SU-DHL-6 (cell line): Measurements from ENCODE around the gene CRISPLD2.

Experiments used
- H2AFZ ChIP-seq: fragments of 200-600 bp; sonication (generic); 2 replicates; pipeline ENCODE4 v1.6.1; 2014; ENCODE audit warnings: low read depth, mild to moderate bottlenecking, moderate library complexity, mixed read lengths, antibody characterized with exemption, low read length; ENCODE audit not compliant: severe bottlenecking
- H3F3A ChIP-seq: fragments of 200-600 bp; shearing (Covaris generic); 2 replicates; pipeline ENCODE4 v1.6.0; 2016; ENCODE audit warnings: antibody characterized with exemption, mild to moderate bottlenecking; ENCODE audit not compliant: insufficient read depth
- H3K27ac ChIP-seq: fragments of 200-600 bp; sonication (generic); 2 replicates; pipeline ENCODE4 v1.5.1; 2016; ENCODE audit warnings: low read depth, mild to moderate bottlenecking, low read length, moderate library complexity, mixed read lengths
- H3K27me3 ChIP-seq: fragments of 200-600 bp; sonication (generic), shearing (Covaris generic); 2 replicates; pipeline ENCODE4 v1.6.0; 2014; ENCODE audit warnings: mild to moderate bottlenecking, low read length
- H3K36me3 ChIP-seq: fragments of 200-600 bp; sonication (generic); 2 replicates; pipeline ENCODE4 v1.6.1; 2014; ENCODE audit warnings: mild to moderate bottlenecking, low read length, mixed read lengths
- H3K4me2 ChIP-seq: fragments of 300-600, 200-600 bp; shearing (Covaris generic), sonication (generic); 2 replicates; pipeline ENCODE4 v1.6.0; 2014; ENCODE audit warnings: low read length, low read depth, mild to moderate bottlenecking; ENCODE audit not compliant: poor library complexity, severe bottlenecking
- H3K4me3 ChIP-seq: fragments of 200-600 bp; sonication (generic); 2 replicates; pipeline ENCODE4 v1.5.1; 2014; ENCODE audit warnings: antibody characterized with exemption, low read length, mild to moderate bottlenecking, mixed read lengths; ENCODE audit not compliant: insufficient read depth, poor library complexity, severe bottlenecking
- H3K79me2 ChIP-seq: fragments of 200-600 bp; sonication (generic); 2 replicates; pipeline ENCODE4 v1.6.1; 2014; ENCODE audit warnings: mild to moderate bottlenecking, low read length, moderate library complexity; ENCODE audit not compliant: insufficient read depth
- H3K9ac ChIP-seq: fragments of 200-600 bp; sonication (generic); 2 replicates; pipeline ENCODE4 v1.7.0; 2014; ENCODE audit warnings: mild to moderate bottlenecking, low read length
- H3K9me2 ChIP-seq: fragments of 200-600 bp; sonication (generic); replicated peaks from 2 replicates; pipeline ENCODE4 v1.6.1; 2014; ENCODE audit warnings: low read length; ENCODE audit not compliant: insufficient read depth
- H3K9me3 ChIP-seq: fragments of 200-600 bp; sonication (generic); 2 replicates; pipeline ENCODE4 v1.6.1; 2014; ENCODE audit warnings: low read length, mixed read lengths; ENCODE audit not compliant: insufficient read depth
- H4K20me1 ChIP-seq: fragments of 200-600 bp; sonication (generic); 2 replicates; pipeline ENCODE4 v1.6.1; 2014; ENCODE audit warnings: low read depth, mild to moderate bottlenecking, antibody characterized with exemption, low read length, moderate library complexity, mixed read lengths
- EZH2phosphoT487 ChIP-seq: fragments of 200-600 bp; sonication (generic), shearing (Covaris generic); conservative IDR thresholded peaks from 2 replicates; pipeline ENCODE4 v1.6.1; 2018; ENCODE audit warnings: mild to moderate bottlenecking, antibody characterized with exemption, low read length, moderate library complexity, mixed read lengths
- TF ChIP-seq, protein P1 (sequence below): fragments of 200-600 bp; sonication (generic); IDR thresholded peaks from one replicate; pipeline ENCODE4 v1.5.1; 2017; ENCODE audit warnings: antibody characterized with exemption, mild to moderate bottlenecking, low read length, moderate library complexity; ENCODE audit not compliant: insufficient read depth, poor library complexity, severe bottlenecking

The CRISPLD2 gene

GRCh38 chr16:84920333-84920732 lies 100.5 kb downstream of the CRISPLD2 start:
- H4K20me1 ChIP-seq, result no peaks in the 10 kb centered on the region
- H2AFZ ChIP-seq, result no peak overlapping the region
- H3K9me3 ChIP-seq, result no peaks in the 10 kb centered on the region
- H3K4me3 ChIP-seq, result no peak overlapping the region
- no peaks in the 10 kb centered on the region for H3K36me3 ChIP-seq
- no peak overlapping the region for H3K4me2 ChIP-seq
- no peak for TF ChIP-seq EZH2phosphoT487
- TF ChIP-seq, protein P1, sequence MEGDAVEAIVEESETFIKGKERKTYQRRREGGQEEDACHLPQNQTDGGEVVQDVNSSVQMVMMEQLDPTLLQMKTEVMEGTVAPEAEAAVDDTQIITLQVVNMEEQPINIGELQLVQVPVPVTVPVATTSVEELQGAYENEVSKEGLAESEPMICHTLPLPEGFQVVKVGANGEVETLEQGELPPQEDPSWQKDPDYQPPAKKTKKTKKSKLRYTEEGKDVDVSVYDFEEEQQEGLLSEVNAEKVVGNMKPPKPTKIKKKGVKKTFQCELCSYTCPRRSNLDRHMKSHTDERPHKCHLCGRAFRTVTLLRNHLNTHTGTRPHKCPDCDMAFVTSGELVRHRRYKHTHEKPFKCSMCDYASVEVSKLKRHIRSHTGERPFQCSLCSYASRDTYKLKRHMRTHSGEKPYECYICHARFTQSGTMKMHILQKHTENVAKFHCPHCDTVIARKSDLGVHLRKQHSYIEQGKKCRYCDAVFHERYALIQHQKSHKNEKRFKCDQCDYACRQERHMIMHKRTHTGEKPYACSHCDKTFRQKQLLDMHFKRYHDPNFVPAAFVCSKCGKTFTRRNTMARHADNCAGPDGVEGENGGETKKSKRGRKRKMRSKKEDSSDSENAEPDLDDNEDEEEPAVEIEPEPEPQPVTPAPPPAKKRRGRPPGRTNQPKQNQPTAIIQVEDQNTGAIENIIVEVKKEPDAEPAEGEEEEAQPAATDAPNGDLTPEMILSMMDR, result no peak
- no peaks in the 10 kb centered on the region for H3K79me2 ChIP-seq
- no peaks in the 10 kb centered on the region for H3K27me3 ChIP-seq
- H3K9me2 ChIP-seq, result no peaks in the 10 kb centered on the region
- no peak overlapping the region for H3K27ac ChIP-seq
- no peak overlapping the region for H3K9ac ChIP-seq
- no peaks in the 10 kb centered on the region for H3F3A ChIP-seq

DNA sequence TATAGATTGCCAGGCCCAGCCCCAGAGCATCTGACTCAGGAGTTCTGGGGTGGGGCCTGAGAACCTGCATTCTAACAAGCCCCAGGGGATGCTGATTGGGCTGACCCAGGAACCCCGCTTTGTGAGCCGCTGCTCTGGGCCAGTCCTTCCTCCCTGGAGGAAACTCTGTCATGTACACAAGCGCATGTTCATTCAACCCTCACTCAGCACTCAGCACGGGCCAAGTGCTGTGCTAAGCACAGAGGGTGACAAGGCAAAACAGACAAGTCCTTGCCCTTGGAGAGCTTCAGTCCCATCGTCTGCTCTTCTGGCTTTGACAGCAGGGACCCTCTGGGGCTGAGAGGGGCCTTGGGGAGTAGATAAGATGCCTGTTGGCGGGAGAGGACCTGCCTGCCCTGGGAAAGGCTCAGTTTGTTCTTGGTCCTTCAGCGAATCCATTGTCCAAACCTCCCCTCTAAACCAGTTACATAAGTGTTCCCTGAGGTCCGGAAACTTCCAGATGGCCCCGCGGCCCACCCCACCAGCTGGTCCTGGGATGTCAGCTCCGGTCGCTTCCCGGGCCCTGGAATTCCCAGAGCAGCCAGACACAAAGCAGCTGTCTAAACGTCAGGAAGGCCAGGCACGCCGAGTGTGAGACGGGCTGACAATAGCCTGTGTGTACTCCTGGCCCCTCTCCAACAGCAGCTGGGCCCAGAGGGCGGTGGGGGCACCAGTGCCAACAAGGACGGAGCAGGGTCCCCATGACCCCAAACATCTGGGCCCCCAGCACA lies 102.8 kb downstream of the CRISPLD2 start:
- Histone ChIP-seq H3K4me2 (no peak overlapping the region), H3K27ac (no peak overlapping the region), H3K27me3 (no peaks in the 10 kb centered on the region), H3K4me3 (no peak overlapping the region), H3K9ac (no peak overlapping the region), H4K20me1 (no peaks in the 10 kb centered on the region), H3K9me3 (no peaks in the 10 kb centered on the region), H3K79me2 (no peaks in the 10 kb centered on the region), H3K9me2 (no peaks in the 10 kb centered on the region), H3F3A (no peaks in the 10 kb centered on the region), H3K36me3 (no peaks in the 10 kb centered on the region), H2AFZ (no peak overlapping the region)
- no peak for TF ChIP-seq EZH2phosphoT487
- TF ChIP-seq, protein P1, result no peak

DNA sequence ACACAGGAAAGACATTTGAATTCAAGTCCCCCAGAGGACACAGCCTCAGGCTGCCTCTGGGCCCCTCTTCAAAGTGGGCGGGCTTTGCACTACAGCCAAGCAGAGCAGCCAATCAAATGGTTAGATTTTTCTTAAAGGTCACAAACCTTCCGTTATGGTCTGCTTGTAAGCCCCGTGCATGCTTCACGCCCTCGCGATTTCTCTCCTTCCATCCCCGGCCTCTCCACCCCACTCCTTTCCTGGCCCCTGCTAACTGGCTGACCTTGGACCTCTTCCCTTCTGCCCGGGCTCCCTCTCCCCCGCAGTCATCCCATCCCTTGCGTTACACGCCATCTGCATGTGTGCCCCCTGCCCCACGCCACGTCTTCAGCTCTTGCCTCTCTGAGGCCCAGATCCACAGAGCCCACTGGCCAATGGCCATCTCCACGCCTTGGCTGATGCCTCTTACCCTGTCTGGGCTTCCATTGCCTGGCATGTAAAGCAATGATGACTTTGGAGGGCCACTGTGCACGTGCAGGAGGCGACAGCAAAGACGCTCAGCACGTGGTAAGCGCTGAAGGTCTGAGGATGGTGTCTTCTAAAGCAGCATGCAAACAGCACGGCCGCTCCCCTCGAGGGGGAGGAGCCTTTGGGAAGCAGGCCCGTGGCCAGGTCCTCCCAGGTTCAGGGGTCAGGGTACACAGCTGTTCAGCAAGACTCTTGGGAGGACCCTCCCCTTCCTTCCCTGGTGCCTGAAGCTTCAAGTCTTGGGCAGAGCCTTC lies 104.7 kb downstream of the CRISPLD2 start:
- H3K79me2 ChIP-seq, result no peaks in the 10 kb centered on the region
- no peak overlapping the region for H3K27ac ChIP-seq
- H3K9me2 ChIP-seq, result no peaks in the 10 kb centered on the region
- no peak overlapping the region for H3K4me3 ChIP-seq
- H3K9ac ChIP-seq, result no peak overlapping the region
- no peaks in the 10 kb centered on the region for H3K36me3 ChIP-seq
- no peaks in the 10 kb centered on the region for H3F3A ChIP-seq
- TF ChIP-seq EZH2phosphoT487, result no peak
- no peaks in the 10 kb centered on the region for H4K20me1 ChIP-seq
- H3K9me3 ChIP-seq, result no peaks in the 10 kb centered on the region
- H3K27me3 ChIP-seq, result no peaks in the 10 kb centered on the region
- H2AFZ ChIP-seq, result no peak overlapping the region
- H3K4me2 ChIP-seq, result no peak overlapping the region
